Measurements from ENCODE around the gene NTM. TPM values are rescaled to one million over a fixed set of nuclear protein-coding genes. Genes with fewer than 3 reads are reported as not detected.

The NTM gene
- total RNA-seq, 1 experiment from 2014 or later: 9.9 TPM

DNA sequence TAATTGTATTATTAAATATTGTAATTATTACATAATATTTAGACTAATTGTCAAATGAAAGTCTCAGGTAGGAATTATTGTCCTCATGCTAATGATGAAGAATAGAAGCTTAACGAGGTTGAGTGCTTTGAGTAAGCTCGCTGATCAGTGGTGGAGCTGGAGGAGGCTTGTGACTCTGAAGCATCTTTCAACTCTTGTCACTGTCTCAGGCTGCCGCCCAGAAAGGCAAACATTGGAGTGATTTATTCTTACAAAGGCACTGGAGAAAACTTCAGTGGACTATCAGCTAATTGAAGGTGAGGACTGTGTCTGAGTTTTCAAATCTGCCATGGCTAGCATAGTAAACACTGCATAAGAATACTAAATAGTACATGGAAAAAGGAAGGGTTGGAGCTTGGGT lies 595.1 kb downstream of the NTM start:
- H3K27me3 Mint-ChIP-seq (ENCODE audit: low read depth): no peaks in the 10 kb centered on the region
- no peaks in the 10 kb centered on the region for H3K23me2 ChIP-seq (ENCODE audit: insufficient read length, low read depth, low read length, poor library complexity, severe bottlenecking)
- no peak overlapping the region for H3T11ph ChIP-seq (ENCODE audit: low read length)
- H3K9ac ChIP-seq (ENCODE audit: extremely low read depth, insufficient read length, low read length): no peak overlapping the region
- no peaks in the 10 kb centered on the region for H4K20me1 ChIP-seq (ENCODE audit: control insufficient read depth, insufficient read depth, insufficient read length)
- no peak overlapping the region for H3K23ac ChIP-seq (ENCODE audit: insufficient read length, low read depth, low read length)
- H4K5ac ChIP-seq (ENCODE audit: insufficient read length, low read depth, low read length): no peak overlapping the region
- WGBS (ENCODE audit: extremely low coverage, insufficient read length, low lambda C conversion rate): no CpG with 5 or more reads among the region's 3 CpGs
- no peaks in the 10 kb centered on the region for H3K9me3 ChIP-seq (ENCODE audit: control insufficient read depth, low read depth, low read length)
- no peak for DNase-seq
- peaks cover 2% of the 10 kb centered on the region; the same call in 1 of the 2 replicates for H3K4me1 ChIP-seq (ENCODE audit: insufficient read depth, low read length)
- H3K14ac ChIP-seq (ENCODE audit: insufficient read depth, low read length): no peak overlapping the region
- no peak overlapping the region for H3K4me2 ChIP-seq (ENCODE audit: insufficient read depth, insufficient read length, low read length)
- H2BK5ac ChIP-seq (ENCODE audit: insufficient read length, low read length): no peak overlapping the region
- no peaks in the 10 kb centered on the region for H3K79me2 ChIP-seq (ENCODE audit: insufficient read depth, low read length)
- no peak overlapping the region for H2AFZ ChIP-seq (ENCODE audit: low read length)
- no peak overlapping the region for H3K4me3 Mint-ChIP-seq
- no peak overlapping the region for H4K8ac ChIP-seq (replicated peaks; ENCODE audit: insufficient read length, low read depth, low read length)
- H3K4me1 Mint-ChIP-seq: peaks cover 10 to 12% of the 10 kb centered on the region in 2 experiments
- no peak overlapping the region for H3K27ac Mint-ChIP-seq
- H2BK120ac ChIP-seq (ENCODE audit: low read depth, low read length, poor library complexity, severe bottlenecking): no peak overlapping the region
- TF ChIP-seq, protein P1, sequence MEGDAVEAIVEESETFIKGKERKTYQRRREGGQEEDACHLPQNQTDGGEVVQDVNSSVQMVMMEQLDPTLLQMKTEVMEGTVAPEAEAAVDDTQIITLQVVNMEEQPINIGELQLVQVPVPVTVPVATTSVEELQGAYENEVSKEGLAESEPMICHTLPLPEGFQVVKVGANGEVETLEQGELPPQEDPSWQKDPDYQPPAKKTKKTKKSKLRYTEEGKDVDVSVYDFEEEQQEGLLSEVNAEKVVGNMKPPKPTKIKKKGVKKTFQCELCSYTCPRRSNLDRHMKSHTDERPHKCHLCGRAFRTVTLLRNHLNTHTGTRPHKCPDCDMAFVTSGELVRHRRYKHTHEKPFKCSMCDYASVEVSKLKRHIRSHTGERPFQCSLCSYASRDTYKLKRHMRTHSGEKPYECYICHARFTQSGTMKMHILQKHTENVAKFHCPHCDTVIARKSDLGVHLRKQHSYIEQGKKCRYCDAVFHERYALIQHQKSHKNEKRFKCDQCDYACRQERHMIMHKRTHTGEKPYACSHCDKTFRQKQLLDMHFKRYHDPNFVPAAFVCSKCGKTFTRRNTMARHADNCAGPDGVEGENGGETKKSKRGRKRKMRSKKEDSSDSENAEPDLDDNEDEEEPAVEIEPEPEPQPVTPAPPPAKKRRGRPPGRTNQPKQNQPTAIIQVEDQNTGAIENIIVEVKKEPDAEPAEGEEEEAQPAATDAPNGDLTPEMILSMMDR (conservative IDR thresholded peaks at IDR 0.05): no peak
- no peak overlapping the region for H2BK15ac ChIP-seq (ENCODE audit: low read depth, low read length)
- H3K27ac ChIP-seq (ENCODE audit: insufficient read length, low read depth, low read length): no peak overlapping the region
- no peak overlapping the region for H3K18ac ChIP-seq (ENCODE audit: insufficient read length, low read depth, low read length)
- H3K36me3 Mint-ChIP-seq (ENCODE audit: insufficient read depth in 1 of 3, low read depth in 3 of 3): peaks cover 0 to 3% (median 0%) of the 10 kb centered on the region in 3 experiments; a peak in 1 of 7 replicates
- no peak overlapping the region for H3K4ac ChIP-seq (ENCODE audit: low read depth, low read length)
- no peak overlapping the region for H2AK5ac ChIP-seq (ENCODE audit: insufficient read length, low read length)
- no peak overlapping the region for H2BK12ac ChIP-seq (ENCODE audit: insufficient read length, low read depth, low read length)
- H2BK20ac ChIP-seq (ENCODE audit: low read depth, low read length, poor library complexity, severe bottlenecking): no peak overlapping the region
- no peaks in the 10 kb centered on the region for H3K27me3 ChIP-seq (ENCODE audit: insufficient read depth, low read length)
- H3K9me3 Mint-ChIP-seq: no peaks in the 10 kb centered on the region
- H4K91ac ChIP-seq (ENCODE audit: insufficient read length, low read depth, low read length): no peak overlapping the region
- no peaks in the 10 kb centered on the region for H3K79me1 ChIP-seq (ENCODE audit: insufficient read depth, low read depth, low read length, poor library complexity, severe bottlenecking)
- H3K56ac ChIP-seq (ENCODE audit: insufficient read length, low read depth, low read length): no peak overlapping the region
